ENCODE data around the gene ZFR2. TPM values are rescaled to one million over a fixed set of nuclear protein-coding genes. Genes with fewer than 3 reads are reported as not detected.

Gene ZFR2
- total and polyA plus RNA-seq, 4 experiments from 2014 or later, result 1.2 to 4.1 (median 3.5) TPM

DNA sequence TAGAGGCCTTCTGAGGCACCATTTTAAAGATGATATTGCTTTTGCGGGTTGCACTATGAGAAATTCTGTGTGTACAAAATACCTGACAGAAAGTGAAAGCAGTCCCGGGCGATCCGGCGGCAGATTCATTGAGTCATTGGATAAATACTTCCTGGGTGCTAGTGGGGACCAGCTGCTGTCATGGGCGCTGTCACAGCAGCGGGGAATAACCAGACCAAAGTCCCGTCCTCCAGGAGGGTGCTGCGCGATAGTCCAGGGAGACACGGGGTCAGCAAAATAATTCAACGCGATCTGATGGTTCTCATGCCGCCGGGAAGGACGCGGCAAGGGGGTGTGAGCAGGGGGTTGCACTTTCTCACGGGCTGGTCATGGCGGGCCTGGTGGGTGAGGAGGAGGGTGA lies 13.5 kb downstream of the ZFR2 start:
- Mint-ChIP-seq H3K27me3 (no peaks in the 10 kb centered on the region), H3K4me3 (peak overlapping the region in 1 of 8 donors; percentile 24), H3K36me3 (no peaks in the 10 kb centered on the region), H3K9me3 (peaks cover 0 to 10% (median 3%) of the 10 kb centered on the region in 8 donors), H3K4me1 (peaks cover 0 to 2% (median 0%) of the 10 kb centered on the region in 4 donors), H3K27ac (no peak overlapping the region)
- ChIA-PET CTCF (ENCODE audit: partially characterized antibody) (no interaction called here), POLR2A (ENCODE audit: partially characterized antibody) (no interaction called here)
- DNase-seq, result no peak
- no peak overlapping the region for H3K27ac ChIP-seq (ENCODE audit: low read depth, low read length)
- no peaks in the 10 kb centered on the region for H3K4me1 ChIP-seq (ENCODE audit: insufficient read depth, low read length)
- no peaks in the 10 kb centered on the region for H3K9me3 ChIP-seq (ENCODE audit: control insufficient read depth in 1 of 2, low read length in 2 of 2)
- intact Hi-C loops (cut with micrococcal nuclease), result loop anchor here (10.0 kb wide), 1 partner anchor 349 kb away; no protein-coding TSS in a partner anchor
- no peak overlapping the region for H3K4me3 ChIP-seq (ENCODE audit: low read length in 2 of 2)
- H3K27me3 ChIP-seq (ENCODE audit: insufficient read depth, low read length), result no peaks in the 10 kb centered on the region
- no peaks in the 10 kb centered on the region for H3K36me3 ChIP-seq (ENCODE audit: insufficient read depth, low read length)

DNA sequence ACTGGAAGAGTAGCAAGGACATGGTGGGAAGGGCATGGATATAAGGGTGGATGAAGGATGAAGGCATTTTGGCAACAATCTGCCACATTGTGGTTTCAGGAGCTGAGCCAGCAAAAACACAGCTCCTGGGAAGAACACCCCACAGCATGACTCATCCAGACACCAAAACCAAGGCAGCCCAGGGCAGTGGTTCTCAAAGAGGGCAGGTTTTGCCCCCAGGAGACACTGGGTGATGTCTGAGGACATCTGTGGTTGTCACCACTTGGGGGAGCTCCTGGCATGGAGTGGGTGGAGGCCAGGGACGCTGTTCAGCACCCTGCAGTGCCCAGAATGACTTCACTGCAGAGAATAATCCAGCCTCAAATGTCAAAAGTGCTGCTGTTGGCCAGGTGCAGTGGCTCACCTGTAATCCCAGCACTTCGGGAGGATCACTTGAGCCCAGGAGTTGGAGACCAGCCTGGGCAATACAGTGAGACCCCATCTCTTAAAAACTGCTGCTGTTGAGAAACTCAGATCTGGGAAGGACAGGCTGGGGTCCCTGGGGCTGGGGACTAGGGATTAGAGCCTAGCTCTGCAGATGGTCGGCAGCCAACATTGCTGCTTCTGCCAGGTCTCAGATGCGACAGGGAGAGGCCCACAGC lies 16.1 kb downstream of the ZFR2 start:
- DNase-seq, result peak in 2 of 5 donors; percentile 19 to 20
- H3K36me3 ChIP-seq (ENCODE audit: insufficient read depth, low read length), result no peaks in the 10 kb centered on the region
- no peaks in the 10 kb centered on the region for H3K9me3 ChIP-seq (ENCODE audit: control insufficient read depth in 1 of 2, low read length in 2 of 2)
- intact Hi-C loops (cut with micrococcal nuclease), result loop anchor here (10.0 kb wide), 1 partner anchor 352 kb away; no protein-coding TSS in a partner anchor
- H3K4me1 Mint-ChIP-seq, result peaks cover 0 to 2% (median 0%) of the 10 kb centered on the region in 4 donors
- H3K27ac Mint-ChIP-seq, result peak overlapping the region in 1 of 7 donors; percentile 68
- peaks cover 0 to 10% (median 3%) of the 10 kb centered on the region in 8 donors for H3K9me3 Mint-ChIP-seq
- no peaks in the 10 kb centered on the region for H3K4me1 ChIP-seq (ENCODE audit: insufficient read depth, low read length)
- no peaks in the 10 kb centered on the region for H3K36me3 Mint-ChIP-seq
- H3K4me3 ChIP-seq (ENCODE audit: low read length in 2 of 2), result no peak overlapping the region
- H3K27ac ChIP-seq (ENCODE audit: low read depth, low read length), result no peak overlapping the region
- POLR2A ChIA-PET (ENCODE audit: partially characterized antibody), result no interaction called here
- H3K27me3 ChIP-seq (ENCODE audit: insufficient read depth, low read length), result no peaks in the 10 kb centered on the region
- no peaks in the 10 kb centered on the region for H3K27me3 Mint-ChIP-seq
- CTCF ChIA-PET (ENCODE audit: partially characterized antibody), result interaction anchor here (0.6 to 1.5 kb wide), 3 partner anchors 35 to 350 kb away, joined by 3 to 4 read pairs (median 3); partner anchors contain the start of gene EEF2
- no peak overlapping the region for H3K4me3 Mint-ChIP-seq

GRCh38 chr19:3852177-3852511 lies 16.7 kb downstream of the ZFR2 start:
- Mint-ChIP-seq H3K27me3 (no peaks in the 10 kb centered on the region), H3K4me1 (peaks cover 0 to 2% (median 0%) of the 10 kb centered on the region in 4 donors), H3K9me3 (peaks cover 0 to 10% (median 3%) of the 10 kb centered on the region in 8 donors), H3K27ac (peak overlapping the region in 1 of 7 donors; percentile 68), H3K4me3 (no peak overlapping the region), H3K36me3 (no peaks in the 10 kb centered on the region)
- H3K27ac ChIP-seq (ENCODE audit: low read depth, low read length), result no peak overlapping the region
- no peak for DNase-seq
- intact Hi-C loops (cut with micrococcal nuclease), result loop anchor here (10.0 kb wide), 1 partner anchor 353 kb away; no protein-coding TSS in a partner anchor
- CTCF ChIA-PET (ENCODE audit: partially characterized antibody), result interaction anchor here (0.9 to 1.5 kb wide), 2 partner anchors 133 to 351 kb away, joined by 3 to 4 read pairs; partner anchors contain the start of gene EEF2
- H3K4me1 ChIP-seq (ENCODE audit: insufficient read depth, low read length), result no peaks in the 10 kb centered on the region
- no peak overlapping the region for H3K4me3 ChIP-seq (ENCODE audit: low read length in 2 of 2)
- no peaks in the 10 kb centered on the region for H3K27me3 ChIP-seq (ENCODE audit: insufficient read depth, low read length)
- POLR2A ChIA-PET (ENCODE audit: partially characterized antibody), result no interaction called here
- H3K36me3 ChIP-seq (ENCODE audit: insufficient read depth, low read length), result no peaks in the 10 kb centered on the region
- no peaks in the 10 kb centered on the region for H3K9me3 ChIP-seq (ENCODE audit: control insufficient read depth in 1 of 2, low read length in 2 of 2)

DNA sequence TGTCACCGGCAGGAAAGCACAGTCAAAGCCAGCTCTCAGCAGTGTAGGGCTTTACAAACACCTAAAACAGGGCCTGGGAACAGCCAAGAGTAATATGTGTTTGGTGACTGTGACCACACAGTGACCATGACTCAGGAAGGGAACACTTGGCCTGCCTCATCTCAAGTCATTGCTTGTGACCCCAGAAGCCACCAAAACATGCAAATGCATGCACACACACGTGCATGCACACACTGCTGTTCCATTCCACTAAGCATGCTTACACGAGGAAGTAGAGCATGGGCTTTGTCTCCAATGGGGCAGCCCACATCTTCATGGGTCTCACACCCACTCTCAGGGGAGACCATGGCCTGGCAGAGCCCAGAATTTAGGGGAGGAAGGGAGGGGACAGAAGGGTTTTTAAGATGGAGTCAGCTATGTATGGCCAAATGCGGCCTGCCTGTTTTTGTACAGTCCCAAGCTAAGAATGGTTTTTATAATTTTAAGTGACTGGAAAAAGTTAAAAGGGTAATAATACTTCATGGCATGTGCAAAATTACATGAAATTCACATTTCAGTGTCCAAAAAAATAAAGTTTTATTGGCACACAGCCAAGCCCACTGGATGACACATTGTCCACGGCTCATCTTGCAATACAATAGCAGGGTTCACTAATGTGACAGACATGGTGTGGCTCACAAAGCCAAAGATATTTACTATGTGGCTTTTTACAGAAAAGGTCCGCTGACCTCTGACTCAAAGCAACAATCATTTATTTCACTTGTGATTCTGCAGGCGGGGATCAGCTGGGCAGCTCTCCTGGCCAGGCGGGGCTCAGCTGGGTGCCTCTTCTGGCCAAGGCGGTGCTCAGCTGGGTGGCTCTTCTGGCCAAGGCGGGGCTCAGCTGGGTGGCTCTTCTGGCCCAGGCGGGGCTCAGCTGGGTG lies 17.3 kb downstream of the ZFR2 start:
- Mint-ChIP-seq H3K27me3 (peaks cover 0 to 1% of the 10 kb centered on the region in 2 donors), H3K4me1 (peaks cover 0 to 2% (median 0%) of the 10 kb centered on the region in 4 donors), H3K36me3 (no peaks in the 10 kb centered on the region), H3K4me3 (no peak overlapping the region), H3K9me3 (peaks cover 0 to 10% (median 3%) of the 10 kb centered on the region in 8 donors), H3K27ac (no peak overlapping the region)
- Histone ChIP-seq H3K9me3 (ENCODE audit: control insufficient read depth in 1 of 2, low read length in 2 of 2) (no peaks in the 10 kb centered on the region), H3K4me3 (ENCODE audit: low read length in 2 of 2) (no peak overlapping the region), H3K36me3 (ENCODE audit: insufficient read depth, low read length) (no peaks in the 10 kb centered on the region), H3K27me3 (ENCODE audit: insufficient read depth, low read length) (no peaks in the 10 kb centered on the region), H3K27ac (ENCODE audit: low read depth, low read length) (no peak overlapping the region), H3K4me1 (ENCODE audit: insufficient read depth, low read length) (no peaks in the 10 kb centered on the region)
- CTCF ChIA-PET (ENCODE audit: partially characterized antibody), result interaction anchor here (0.9 to 1.5 kb wide), 2 partner anchors 134 to 351 kb away, joined by 3 to 4 read pairs; partner anchors contain the start of gene EEF2
- POLR2A ChIA-PET (ENCODE audit: partially characterized antibody), result no interaction called here
- no peak for DNase-seq
- intact Hi-C loops (cut with micrococcal nuclease), result loop anchor here (10.0 kb wide), 1 partner anchor 353 kb away; no protein-coding TSS in a partner anchor

- peaks cover 0 to 1% of the 10 kb centered on the region in 2 donors for H3K27me3 Mint-ChIP-seq
Measured at GRCh38 chr19:3850320-3850972, 18.4 kb downstream of the ZFR2 start.

DNA sequence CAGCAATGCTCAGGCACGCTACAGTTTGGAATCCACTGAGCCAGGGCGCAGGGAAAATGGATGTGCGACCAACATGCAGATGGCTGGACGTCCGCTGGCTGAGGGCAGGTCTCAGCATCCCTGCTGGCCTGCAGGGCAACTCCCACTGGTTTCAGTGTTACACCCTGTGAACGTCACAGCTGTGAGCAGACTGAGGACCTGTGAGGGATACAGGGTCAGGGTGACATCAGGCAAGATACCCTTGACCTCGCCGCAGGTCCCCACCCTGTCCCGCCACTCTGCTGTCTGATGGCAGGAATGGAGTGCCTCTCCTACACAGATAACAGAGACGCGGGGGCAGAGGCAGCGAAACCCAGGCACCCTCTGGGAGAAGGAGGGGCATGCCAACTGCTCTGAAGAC lies 19.1 kb downstream of the ZFR2 start:
- Histone ChIP-seq H3K4me1 (ENCODE audit: insufficient read depth, low read length) (no peaks in the 10 kb centered on the region), H3K4me3 (ENCODE audit: low read length in 2 of 2) (no peak overlapping the region), H3K27me3 (ENCODE audit: insufficient read depth, low read length) (no peaks in the 10 kb centered on the region), H3K27ac (ENCODE audit: low read depth, low read length) (no peak overlapping the region), H3K9me3 (ENCODE audit: control insufficient read depth in 1 of 2, low read length in 2 of 2) (no peaks in the 10 kb centered on the region), H3K36me3 (ENCODE audit: insufficient read depth, low read length) (no peaks in the 10 kb centered on the region)
- H3K4me3 Mint-ChIP-seq, result no peak overlapping the region
- no peaks in the 10 kb centered on the region for H3K4me1 Mint-ChIP-seq
- intact Hi-C loops (cut with micrococcal nuclease), result loop anchor here (10.0 kb wide), 1 partner anchor 355 kb away; no protein-coding TSS in a partner anchor
- POLR2A ChIA-PET (ENCODE audit: partially characterized antibody), result no interaction called here
- H3K27me3 Mint-ChIP-seq, result peaks cover 0 to 1% of the 10 kb centered on the region in 2 donors
- DNase-seq, result no peak
- H3K9me3 Mint-ChIP-seq, result peaks cover 0 to 10% (median 3%) of the 10 kb centered on the region in 8 donors
- peak overlapping the region in 1 of 7 donors; percentile 49 for H3K27ac Mint-ChIP-seq
- no peaks in the 10 kb centered on the region for H3K36me3 Mint-ChIP-seq
- CTCF ChIA-PET (ENCODE audit: partially characterized antibody), result interaction anchor here (1.2 to 1.3 kb wide), 2 partner anchors 13 to 110 kb away, joined by 3 to 4 read pairs; no protein-coding TSS in a partner anchor

More at GRCh38 chr19:3850320-3850972, 18.4 kb downstream of the ZFR2 start:
- H3K27me3 ChIP-seq (ENCODE audit: insufficient read depth, low read length), result no peaks in the 10 kb centered on the region
- ChIA-PET POLR2A (ENCODE audit: partially characterized antibody) (no interaction called here), CTCF (ENCODE audit: partially characterized antibody) (interaction anchor here (1.2 to 1.3 kb wide), 2 partner anchors 13 to 111 kb away, joined by 3 to 4 read pairs; no protein-coding TSS in a partner anchor)
- H3K36me3 Mint-ChIP-seq, result no peaks in the 10 kb centered on the region
- no peak overlapping the region for H3K4me3 Mint-ChIP-seq
- H3K4me1 Mint-ChIP-seq, result peaks cover 0 to 2% (median 0%) of the 10 kb centered on the region in 4 donors
- intact Hi-C loops (cut with micrococcal nuclease), result loop anchor here (10.0 kb wide), 1 partner anchor 354 kb away; no protein-coding TSS in a partner anchor
- no peak overlapping the region for H3K27ac ChIP-seq (ENCODE audit: low read depth, low read length)
- no peak overlapping the region for H3K4me3 ChIP-seq (ENCODE audit: low read length in 2 of 2)
- no peaks in the 10 kb centered on the region for H3K36me3 ChIP-seq (ENCODE audit: insufficient read depth, low read length)
- no peak for DNase-seq
- no peaks in the 10 kb centered on the region for H3K4me1 ChIP-seq (ENCODE audit: insufficient read depth, low read length)
- no peaks in the 10 kb centered on the region for H3K9me3 ChIP-seq (ENCODE audit: control insufficient read depth in 1 of 2, low read length in 2 of 2)
- H3K9me3 Mint-ChIP-seq, result peaks cover 0 to 10% (median 3%) of the 10 kb centered on the region in 8 donors
- H3K27ac Mint-ChIP-seq, result peak overlapping the region in 1 of 7 donors; percentile 49
